ENCODE data around the gene GJA3.
"Not testable (repeated sequence)": the region's sequence is repeated elsewhere in the genome, so short reads cannot be mapped to it uniquely, and the experiment has no call there.

Gene GJA3

GRCh38 chr13:20161275-20161950, 561 bp upstream of the GJA3 start:
- H3K4me3 ChIP-seq (ENCODE audit: low read length), result peak overlapping the region; percentile 42
- no peak for TF ChIP-seq CTCF (IDR thresholded peaks at IDR 0.05; ENCODE audit: insufficient read depth, low read depth, low read length, missing control alignments)
- DNase-seq (ENCODE audit: low read depth), result no peak

- peak overlapping the region; percentile 42 for H3K4me3 ChIP-seq (ENCODE audit: low read length)
- no peak for TF ChIP-seq CTCF (IDR thresholded peaks at IDR 0.05; ENCODE audit: insufficient read depth, low read depth, low read length, missing control alignments)
- DNase-seq (ENCODE audit: low read depth), result no peak
Measured at GRCh38 chr13:20159646-20160305, 1.1 kb downstream of the GJA3 start.

- DNase-seq (ENCODE audit: low read depth), result no peak
- no peak for TF ChIP-seq CTCF (IDR thresholded peaks at IDR 0.05; ENCODE audit: insufficient read depth, low read depth, low read length, missing control alignments)
- H3K4me3 ChIP-seq (ENCODE audit: low read length), result no peak overlapping the region
Measured at GRCh38 chr13:20157151-20157796, 3.6 kb downstream of the GJA3 start.

DNA sequence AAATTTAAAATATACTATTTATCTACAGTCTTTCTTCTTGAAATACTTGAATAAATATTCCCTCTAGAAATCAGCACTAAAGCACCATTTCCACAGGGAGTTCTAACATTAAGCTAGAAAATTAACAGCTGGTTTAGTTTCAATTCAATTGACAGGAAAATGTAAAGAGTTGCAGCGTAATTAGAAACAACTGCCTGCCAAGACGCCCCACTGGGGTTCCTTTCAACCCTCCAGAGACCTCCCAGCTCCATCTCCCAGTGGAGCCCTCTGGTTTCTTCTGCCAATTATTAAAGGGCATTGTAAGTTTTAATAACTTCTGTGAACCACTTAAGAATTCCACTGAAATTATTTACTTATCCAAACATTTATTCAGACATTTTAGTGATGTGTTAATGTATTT, 4.2 kb downstream of the GJA3 start:
- no peak for TF ChIP-seq CTCF (IDR thresholded peaks at IDR 0.05; ENCODE audit: insufficient read depth, low read depth, low read length, missing control alignments)
- no peak for DNase-seq (ENCODE audit: low read depth)
- no peak overlapping the region for H3K4me3 ChIP-seq (ENCODE audit: low read length)

DNA sequence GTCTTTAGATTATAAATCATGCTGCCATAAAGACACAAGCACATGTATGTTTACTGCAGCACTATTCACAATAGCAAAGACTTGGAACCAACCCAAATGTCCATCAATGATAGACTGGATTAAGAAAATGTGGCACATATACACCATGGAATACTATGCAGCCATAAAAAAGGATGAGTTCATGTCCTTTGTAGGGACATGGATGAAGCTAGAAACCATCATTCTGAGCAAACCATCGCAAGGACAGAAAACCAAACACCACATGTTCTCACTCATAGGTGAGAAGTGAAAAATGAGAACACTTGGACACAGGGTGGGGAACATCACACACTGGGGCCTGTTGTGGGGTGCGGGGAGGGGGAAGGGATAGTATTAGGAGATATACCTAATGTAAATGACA, 7.6 kb downstream of the GJA3 start:
- not testable (repeated sequence) for DNase-seq (ENCODE audit: low read depth); H3K4me3 ChIP-seq (ENCODE audit: low read length)

DNA sequence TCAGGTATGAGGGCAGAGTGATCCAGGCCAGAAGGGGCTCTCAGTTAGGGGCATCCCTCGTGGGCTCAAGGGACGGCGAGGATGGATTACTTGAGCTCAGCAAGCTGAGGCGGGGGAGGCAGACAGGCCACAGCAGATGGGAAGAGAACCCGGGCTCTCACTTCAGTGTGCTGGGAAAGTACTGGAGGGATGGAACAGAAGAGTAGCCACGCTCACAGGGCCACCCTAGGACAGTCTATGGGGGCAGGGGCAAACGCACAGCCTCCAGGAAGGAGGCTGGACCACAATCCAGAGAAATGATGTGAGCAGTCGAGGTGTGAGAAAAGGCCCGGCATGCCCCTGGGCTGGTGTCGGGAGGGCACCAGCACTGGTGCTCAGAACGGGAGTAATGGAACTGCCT, 9.2 kb downstream of the GJA3 start:
- H3K4me3 ChIP-seq (ENCODE audit: low read length), result no peak overlapping the region
- no peak for TF ChIP-seq CTCF (IDR thresholded peaks at IDR 0.05; ENCODE audit: insufficient read depth, low read depth, low read length, missing control alignments)
- no peak for DNase-seq (ENCODE audit: low read depth)

GRCh38 chr13:20151016-20151415, 9.8 kb downstream of the GJA3 start:
- no peak for DNase-seq (ENCODE audit: low read depth)
- no peak for TF ChIP-seq CTCF (IDR thresholded peaks at IDR 0.05; ENCODE audit: insufficient read depth, low read depth, low read length, missing control alignments)
- H3K4me3 ChIP-seq (ENCODE audit: low read length), result no peak overlapping the region
